IPS-20b (cell line): Measurements from ENCODE around the gene NRP1.
"Not testable (repeated sequence)": the region's sequence is repeated elsewhere in the genome, so short reads cannot be mapped to it uniquely, and the experiment has no call there.

ENCODE experiments used
- H3K27ac ChIP-seq: one replicate; pipeline ENCODE4 v1.5.1; 2013; ENCODE audit warnings: low read length
- H3K27me3 ChIP-seq: 2 replicates; pipeline ENCODE4 v1.6.1; 2013; ENCODE audit warnings: mild to moderate bottlenecking, low read length, inconsistent platforms; ENCODE audit not compliant: insufficient read depth
- H3K36me3 ChIP-seq: 2 replicates; pipeline ENCODE4 v1.6.1; 2013; ENCODE audit warnings: low read depth, mild to moderate bottlenecking, inconsistent platforms, low read length, moderate library complexity; ENCODE audit not compliant: insufficient read depth
- H3K4me1 ChIP-seq: 2 replicates; pipeline ENCODE4 v1.6.1; 2013; ENCODE audit warnings: mild to moderate bottlenecking, control low read depth, inconsistent platforms, low read length, moderate library complexity; ENCODE audit not compliant: insufficient read depth
- H3K4me3 ChIP-seq: 2 replicates; pipeline ENCODE4 v1.5.1; 2013; ENCODE audit warnings: mild to moderate bottlenecking, low read length, inconsistent platforms
- H3K9ac ChIP-seq: 2 replicates; pipeline ENCODE4 v1.6.1; 2013; ENCODE audit warnings: low read depth, mild to moderate bottlenecking, inconsistent platforms, low read length, moderate library complexity
- H3K9me3 ChIP-seq: 2 replicates; pipeline ENCODE4 v1.6.1; 2013; ENCODE audit warnings: mild to moderate bottlenecking, low read depth, low read length, inconsistent platforms; ENCODE audit not compliant: insufficient read depth

Gene NRP1

DNA sequence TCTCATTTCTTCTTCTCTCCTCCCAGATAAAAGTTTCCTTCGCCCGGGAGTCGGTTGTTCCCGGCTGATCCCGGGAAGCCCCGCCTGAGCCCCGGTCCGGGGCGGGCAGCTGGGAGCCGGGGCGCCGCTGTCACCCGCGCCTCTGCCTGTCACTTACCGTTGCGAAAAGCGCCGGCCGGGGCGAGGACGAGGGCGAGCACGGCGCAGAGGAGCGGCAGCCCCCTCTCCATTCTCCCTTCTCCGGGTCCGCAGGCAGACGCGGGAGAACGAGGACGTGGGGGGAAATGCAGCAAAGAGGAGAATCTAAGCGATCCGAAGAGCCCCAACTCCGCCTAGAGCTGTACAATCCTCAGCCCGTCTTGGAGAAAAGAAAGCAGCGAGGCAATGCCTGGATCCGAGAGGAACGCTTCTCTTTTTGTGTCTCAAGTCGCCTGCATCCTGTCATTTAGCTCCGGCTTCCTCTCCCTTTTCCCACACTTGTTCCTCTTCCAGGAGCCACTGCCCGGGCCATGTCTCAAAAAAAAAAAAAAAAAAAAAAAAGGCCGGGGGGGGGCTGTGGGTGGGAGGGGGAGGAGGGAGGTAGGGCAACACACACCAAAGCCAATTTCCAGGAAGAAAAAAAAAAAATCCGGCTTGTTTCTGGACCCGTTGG lies at the start of gene NRP1:
NRP1 (minus strand) TSS at position 515 of the 652 bp plus-strand sequence; CDS start at position 230, 285 bp downstream.
- Histone ChIP-seq H3K9ac (peak within 1 kb of the TSS; percentile 54), H3K9me3 (no peaks in the 10 kb centered on the region), H3K27ac (no peak within 1 kb of the TSS), H3K36me3 (no peaks in the 10 kb centered on the region), H3K4me1 (no peaks in the 10 kb centered on the region; the same call in 1 of the 2 replicates), H3K27me3 (peaks cover 75% of the 10 kb centered on the region), H3K4me3 (peak within 1 kb of the TSS; percentile 74)

- not testable (repeated sequence) for H3K36me3 ChIP-seq, H3K4me3 ChIP-seq, H3K9me3 ChIP-seq, H3K27me3 ChIP-seq, H3K9ac ChIP-seq, H3K27ac ChIP-seq, H3K4me1 ChIP-seq
Observed at GRCh38 chr10:33384201-33384600, 49.7 kb upstream of the NRP1 start.

DNA sequence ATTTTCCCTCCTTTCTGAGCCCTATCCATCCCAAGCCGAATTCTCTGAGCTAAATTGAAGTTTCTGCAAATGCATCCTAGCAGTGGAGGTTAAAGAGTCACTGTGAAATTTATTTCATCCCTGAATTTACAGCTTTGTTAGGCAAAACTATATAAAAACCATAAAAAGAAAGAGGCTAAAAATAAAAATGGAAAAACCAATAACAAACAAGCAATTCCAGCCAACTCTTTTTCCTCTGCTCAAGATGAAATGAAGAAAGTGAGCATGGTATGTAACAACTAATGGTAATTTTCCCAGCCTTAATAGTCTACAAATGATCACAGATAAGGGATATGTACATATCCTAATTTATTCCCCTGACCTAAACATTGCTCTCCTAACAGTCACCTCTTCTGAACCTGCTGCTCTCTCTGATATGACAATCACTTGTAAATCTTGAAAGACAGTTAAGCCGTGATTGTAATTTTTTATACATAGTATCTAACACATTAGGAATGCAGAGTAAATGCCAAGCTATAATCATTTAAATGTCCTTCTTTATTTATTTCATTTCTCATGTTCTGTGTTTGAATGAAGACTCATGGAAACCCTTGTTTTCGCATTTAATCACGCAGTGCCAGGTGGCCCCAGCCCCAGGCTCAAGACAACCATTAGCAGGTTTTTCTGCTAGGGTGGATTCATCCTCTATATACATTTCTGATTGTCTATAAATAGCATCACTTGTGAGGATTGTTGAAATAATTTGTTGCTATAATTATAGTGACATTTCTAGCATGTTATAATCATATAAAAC lies 48.6 kb upstream of the NRP1 start:
- Histone ChIP-seq H3K4me1 (peaks cover 7% of the 10 kb centered on the region; the same call in 1 of the 2 replicates), H3K27ac (no peak overlapping the region), H3K4me3 (no peak overlapping the region), H3K9me3 (no peaks in the 10 kb centered on the region), H3K9ac (no peak overlapping the region), H3K27me3 (no peaks in the 10 kb centered on the region), H3K36me3 (no peaks in the 10 kb centered on the region)

- H3K36me3 ChIP-seq: no peaks in the 10 kb centered on the region
- H3K27ac ChIP-seq: no peak overlapping the region
- H3K9me3 ChIP-seq: no peaks in the 10 kb centered on the region
- H3K9ac ChIP-seq: no peak overlapping the region
- H3K4me3 ChIP-seq: no peak overlapping the region
- H3K4me1 ChIP-seq: peaks cover 7% of the 10 kb centered on the region; the same call in 1 of the 2 replicates
- H3K27me3 ChIP-seq: no peaks in the 10 kb centered on the region
Observed at GRCh38 chr10:33382216-33382600, 47.7 kb upstream of the NRP1 start.

- no peak overlapping the region for H3K4me3 ChIP-seq
- no peak overlapping the region for H3K27ac ChIP-seq
- H3K36me3 ChIP-seq: no peaks in the 10 kb centered on the region
- no peaks in the 10 kb centered on the region for H3K27me3 ChIP-seq
- H3K9me3 ChIP-seq: no peaks in the 10 kb centered on the region
- H3K9ac ChIP-seq: no peak overlapping the region
- H3K4me1 ChIP-seq: peaks cover 7% of the 10 kb centered on the region; the same call in 1 of the 2 replicates
Observed at GRCh38 chr10:33381451-33382215, 47.2 kb upstream of the NRP1 start.

- H3K27me3 ChIP-seq: no peaks in the 10 kb centered on the region
- no peak overlapping the region for H3K9ac ChIP-seq
- H3K4me3 ChIP-seq: no peak overlapping the region
- no peaks in the 10 kb centered on the region for H3K36me3 ChIP-seq
- H3K27ac ChIP-seq: no peak overlapping the region
- H3K9me3 ChIP-seq: no peaks in the 10 kb centered on the region
- peaks cover 7% of the 10 kb centered on the region; the same call in 1 of the 2 replicates for H3K4me1 ChIP-seq
Observed at GRCh38 chr10:33377658-33378025, 43.2 kb upstream of the NRP1 start.

DNA sequence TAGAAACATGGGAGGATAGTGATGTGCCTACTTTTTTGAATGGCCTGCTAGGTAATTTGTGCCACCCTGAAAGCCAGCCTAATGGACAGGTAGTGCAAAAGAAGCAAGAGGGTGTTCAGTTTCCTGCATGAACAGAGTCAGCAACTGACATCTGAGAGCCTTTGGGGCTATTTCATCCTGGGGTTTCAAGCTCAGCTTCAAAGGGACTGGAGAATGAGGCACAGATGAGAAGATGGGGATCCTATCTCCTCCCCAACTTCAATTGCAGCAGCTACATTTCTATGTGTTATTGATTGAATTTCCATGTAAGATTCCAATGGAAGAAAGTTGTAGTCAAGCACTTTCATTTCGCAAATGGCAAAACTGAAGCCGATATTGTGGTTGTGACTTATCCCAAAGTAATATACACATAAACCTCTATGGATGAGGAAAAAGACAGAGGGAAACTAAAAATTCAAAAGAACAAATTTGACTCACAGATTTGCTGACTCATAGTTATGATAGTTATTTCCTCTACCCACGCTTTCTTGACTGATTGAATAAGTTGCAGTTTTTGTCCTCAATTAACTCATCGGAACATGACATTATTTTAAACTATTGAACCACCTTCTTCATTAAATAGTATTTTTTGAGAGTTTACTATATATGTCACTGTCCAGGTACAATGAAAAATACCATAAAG lies 42.6 kb upstream of the NRP1 start:
- Histone ChIP-seq H3K9ac (no peak overlapping the region), H3K4me3 (no peak overlapping the region), H3K4me1 (peaks cover 4% of the 10 kb centered on the region; the same call in 1 of the 2 replicates), H3K27me3 (no peaks in the 10 kb centered on the region), H3K9me3 (no peaks in the 10 kb centered on the region), H3K36me3 (no peaks in the 10 kb centered on the region), H3K27ac (no peak overlapping the region)

DNA sequence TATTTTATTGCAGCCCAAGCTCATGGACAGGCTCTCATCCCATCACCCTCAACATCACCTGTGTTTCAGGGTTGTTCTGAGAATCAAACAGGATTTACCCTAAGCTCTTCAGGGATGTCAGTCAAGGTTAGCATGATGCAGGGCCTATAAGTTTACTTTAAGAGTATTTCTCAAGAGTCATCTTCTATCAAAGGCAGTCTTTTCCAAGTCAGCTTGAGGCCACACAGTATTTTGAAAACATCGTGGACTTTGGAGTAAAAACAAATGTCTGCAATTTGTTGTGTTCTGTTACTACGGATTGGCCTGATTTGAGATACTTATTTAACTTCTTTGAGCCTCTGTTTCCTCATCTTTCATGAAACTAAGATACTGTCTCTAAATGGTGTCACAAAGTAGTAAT lies 42.0 kb upstream of the NRP1 start:
- Histone ChIP-seq H3K9me3 (no peaks in the 10 kb centered on the region), H3K27ac (no peak overlapping the region), H3K27me3 (no peaks in the 10 kb centered on the region), H3K36me3 (no peaks in the 10 kb centered on the region), H3K9ac (no peak overlapping the region), H3K4me3 (no peak overlapping the region), H3K4me1 (no peaks in the 10 kb centered on the region)

- Histone ChIP-seq H3K27ac (no peak overlapping the region), H3K9ac (no peak overlapping the region), H3K4me3 (no peak overlapping the region), H3K4me1 (no peaks in the 10 kb centered on the region), H3K36me3 (no peaks in the 10 kb centered on the region), H3K27me3 (no peaks in the 10 kb centered on the region), H3K9me3 (no peaks in the 10 kb centered on the region; the same call in 1 of the 2 replicates)
Observed at GRCh38 chr10:33373263-33373662, 38.8 kb upstream of the NRP1 start.

GRCh38 chr10:33371234-33371633 lies 36.8 kb upstream of the NRP1 start:
- Histone ChIP-seq H3K27me3 (no peaks in the 10 kb centered on the region), H3K4me3 (no peak overlapping the region), H3K4me1 (no peaks in the 10 kb centered on the region), H3K9ac (no peak overlapping the region), H3K36me3 (no peaks in the 10 kb centered on the region), H3K27ac (no peak overlapping the region), H3K9me3 (peaks cover 5% of the 10 kb centered on the region; the same call in 1 of the 2 replicates)

GRCh38 chr10:33370434-33370930 lies 36.0 kb upstream of the NRP1 start:
- no peaks in the 10 kb centered on the region for H3K36me3 ChIP-seq
- no peaks in the 10 kb centered on the region for H3K4me1 ChIP-seq
- H3K9me3 ChIP-seq: peaks cover 8% of the 10 kb centered on the region; the same call in 1 of the 2 replicates
- no peak overlapping the region for H3K9ac ChIP-seq
- no peak overlapping the region for H3K4me3 ChIP-seq
- no peaks in the 10 kb centered on the region for H3K27me3 ChIP-seq
- no peak overlapping the region for H3K27ac ChIP-seq
